H1 (cell line): ENCODE data around the gene INPPL1. TPM values are rescaled to one million over a fixed set of nuclear protein-coding genes. Genes with fewer than 3 reads are reported as not detected.
A peak's percentile ranks its signal among the peaks of the same experiment; 100 is the strongest.

Experiments used
- CTCF ChIA-PET: fragments of 300-600 bp; sonication (Branson Sonifier 250); formaldehyde crosslinking; loops from one replicate; lab custom pipeline; 2021; ENCODE audit not compliant: partially characterized antibody; lab: Charles Lee
- POLR2A ChIA-PET: fragments of 300-600 bp; sonication (Branson Sonifier 250); formaldehyde crosslinking; loops from one replicate; lab custom pipeline; 2021; ENCODE audit warnings: inconsistent platforms; ENCODE audit not compliant: partially characterized antibody; lab: Charles Lee
- DNase-seq, 2 experiments: peaks; one replicate each; pipeline versions ENCODE4 v3.0.0 to v3.0.0-alpha.2; 2010 to 2022; ENCODE audit warnings: low spot score in 2 of 2, low read depth in 1 of 2, mixed read lengths in 1 of 2
- FAIRE-seq: peaks from 2 replicates; lab custom pipeline; 2011; peaks lifted over from hg19 to GRCh38; lab: Jason Lieb, UNC
- H2AFZ ChIP-seq: 2 replicates; pipeline ENCODE4 v1.8.1; 2012; ENCODE audit warnings: low read length, inconsistent platforms
- H2AK5ac ChIP-seq: 2 replicates; pipeline ENCODE4 v1.6.1; 2013; ENCODE audit warnings: low read depth, low read length
- H2BK120ac ChIP-seq: replicated peaks from 2 replicates; pipeline ENCODE3; 2013; ENCODE audit warnings: low read depth, low read length, inconsistent platforms
- H2BK12ac ChIP-seq: 2 replicates; pipeline ENCODE4 v1.6.1; 2013; ENCODE audit warnings: low read depth, low read length
- H2BK15ac ChIP-seq: 2 replicates; pipeline ENCODE4 v1.6.1; 2013; ENCODE audit warnings: low read length
- H2BK20ac ChIP-seq: 2 replicates; pipeline ENCODE4 v1.6.1; 2013; ENCODE audit warnings: low read length
- H2BK5ac ChIP-seq: 2 replicates; pipeline ENCODE4 v1.6.1; 2013; ENCODE audit warnings: low read depth, low read length
- H3K14ac ChIP-seq: 2 replicates; pipeline ENCODE4 v1.6.1; 2013; ENCODE audit warnings: inconsistent platforms; ENCODE audit not compliant: insufficient read length
- H3K18ac ChIP-seq: 2 replicates; pipeline ENCODE4 v1.6.1; 2013; ENCODE audit warnings: low read length; ENCODE audit errors: extremely low read depth
- H3K23ac ChIP-seq: 2 replicates; pipeline ENCODE4 v1.6.1; 2013; ENCODE audit warnings: inconsistent platforms; ENCODE audit not compliant: insufficient read length
- H3K23me2 ChIP-seq: 2 replicates; pipeline ENCODE4 v1.6.1; 2013; ENCODE audit warnings: low read depth, low read length
- H3K27ac ChIP-seq: 2 replicates; pipeline ENCODE4 v1.6.1; 2011; ENCODE audit warnings: low read depth, low read length, inconsistent platforms
- H3K27me3 ChIP-seq, 4 experiments: replicated peaks in 1 of 4; 1 replicate in 1 of 4; 2 replicates in 3 of 4; pipeline versions ENCODE4 v1.6.1 to v1.8.1; 2011 to 2013; ENCODE audit warnings: low read length in 3 of 4, mild to moderate bottlenecking in 3 of 4, inconsistent platforms in 2 of 4, mixed read lengths in 2 of 4, moderate library complexity in 1 of 4; ENCODE audit not compliant: control insufficient read depth in 3 of 4, insufficient read depth in 3 of 4; ENCODE audit errors: extremely low read depth in 1 of 4
- H3K36me3 ChIP-seq, 4 experiments: 2 replicates each; pipeline versions ENCODE4 v1.6.1 to v1.8.1; 2011 to 2013; ENCODE audit warnings: mild to moderate bottlenecking in 4 of 4, low read length in 3 of 4, moderate library complexity in 2 of 4, control low read depth in 1 of 4, inconsistent platforms in 1 of 4; ENCODE audit not compliant: insufficient read depth in 4 of 4, control insufficient read depth in 2 of 4
- H3K4ac ChIP-seq: replicated peaks from 2 replicates; pipeline ENCODE3; 2013; ENCODE audit warnings: low read length, low read depth, mixed read lengths, inconsistent platforms; ENCODE audit not compliant: insufficient read length
- H3K4me1 ChIP-seq, 4 experiments: replicated peaks in 1 of 4; 1 replicate in 1 of 4; 2 replicates in 3 of 4; pipeline versions ENCODE4 v1.6.1 to v1.8.1; 2011 to 2013; ENCODE audit warnings: low read length in 3 of 4, inconsistent platforms in 2 of 4, mixed read lengths in 1 of 4; ENCODE audit not compliant: insufficient read depth in 4 of 4, control insufficient read depth in 3 of 4
- H3K4me2 ChIP-seq, 2 experiments: 2 replicates each; pipeline versions ENCODE4 v1.6.1 to v1.8.1; 2011 to 2013; ENCODE audit warnings: low read depth in 2 of 2, low read length in 2 of 2, control low read depth in 1 of 2, inconsistent platforms in 1 of 2, mild to moderate bottlenecking in 1 of 2; ENCODE audit not compliant: insufficient read depth in 1 of 2
- H3K4me3 ChIP-seq, 4 experiments: fragments of 200-600, 300-600 bp in 1 of 4; sonication (generic), shearing (Covaris generic), sonication (Bioruptor Twin) in 1 of 4; 2 replicates each; pipeline versions ENCODE4 v1.5.1 to v1.8.1; 2011 to 2016; ENCODE audit warnings: low read length in 4 of 4, low read depth in 3 of 4, control low read depth in 2 of 4, inconsistent platforms in 2 of 4, mild to moderate bottlenecking in 2 of 4, mixed read lengths in 1 of 4, moderate library complexity in 1 of 4; ENCODE audit not compliant: insufficient read depth in 2 of 4; ENCODE audit errors: extremely low read depth in 1 of 4
- H3K56ac ChIP-seq: replicated peaks from 2 replicates; pipeline ENCODE3; 2013; ENCODE audit warnings: low read depth, mild to moderate bottlenecking, mixed read lengths, low read length, inconsistent platforms; ENCODE audit not compliant: insufficient read length
- H3K79me1 ChIP-seq: 2 replicates; pipeline ENCODE4 v1.6.1; 2013; ENCODE audit warnings: low read depth, low read length, control low read depth
- H3K79me2 ChIP-seq, 2 experiments: 2 replicates each; pipeline versions ENCODE4 v1.6.1 to v1.8.1; 2012 to 2013; ENCODE audit warnings: low read length in 2 of 2, mild to moderate bottlenecking in 2 of 2, inconsistent platforms in 1 of 2; ENCODE audit not compliant: insufficient read depth in 2 of 2, control insufficient read depth in 1 of 2
- H3K9ac ChIP-seq, 4 experiments: replicated peaks in 1 of 4; 1 replicate in 1 of 4; 2 replicates in 3 of 4; pipeline versions ENCODE4 v1.6.1 to v1.8.1; 2011 to 2013; ENCODE audit warnings: low read depth in 3 of 4, low read length in 3 of 4, control low read depth in 2 of 4, mild to moderate bottlenecking in 2 of 4, moderate library complexity in 2 of 4, inconsistent platforms in 1 of 4; ENCODE audit errors: extremely low read depth in 1 of 4
- H3K9me3 ChIP-seq, 2 experiments: 2 replicates each; pipeline versions ENCODE4 v1.6.1 to v1.8.1; 2012 to 2013; ENCODE audit warnings: mild to moderate bottlenecking in 2 of 2, moderate library complexity in 2 of 2, control low read depth in 1 of 2, inconsistent platforms in 1 of 2, low read depth in 1 of 2, low read length in 1 of 2, mixed read lengths in 1 of 2; ENCODE audit not compliant: insufficient read depth in 2 of 2
- H4K20me1 ChIP-seq, 2 experiments: replicated peaks in 1 of 2; 2 replicates each; pipeline versions ENCODE3 to v1.8.1; 2011 to 2013; ENCODE audit warnings: inconsistent platforms in 2 of 2, low read length in 2 of 2, mild to moderate bottlenecking in 1 of 2; ENCODE audit not compliant: insufficient read depth in 2 of 2, control insufficient read depth in 1 of 2
- H4K5ac ChIP-seq: 2 replicates; pipeline ENCODE4 v1.6.1; 2013; ENCODE audit warnings: low read length, low read depth, mixed read lengths, inconsistent platforms; ENCODE audit not compliant: insufficient read length
- H4K8ac ChIP-seq: 2 replicates; pipeline ENCODE4 v1.8.0; 2013; ENCODE audit warnings: mild to moderate bottlenecking, moderate library complexity, low read length, inconsistent platforms; ENCODE audit not compliant: insufficient read depth; ENCODE audit errors: extremely low read depth
- H4K91ac ChIP-seq: replicated peaks from 2 replicates; pipeline ENCODE3; 2013; ENCODE audit warnings: low read length, mixed read lengths, inconsistent platforms; ENCODE audit not compliant: insufficient read length
- ATF2 ChIP-seq: IDR thresholded peaks from 2 replicates; pipeline ENCODE4 v1.6.1; 2012; ENCODE audit warnings: low read length, inconsistent platforms
- TEAD4 ChIP-seq: IDR thresholded peaks from 2 replicates; pipeline ENCODE4 v1.6.1; 2012; ENCODE audit warnings: low read depth, low read length, inconsistent platforms, mixed read lengths
- WGBS, 2 experiments: shearing (Covaris generic) in 1 of 2; methylation state at CpG; one replicate each; pipeline versions ENCODE4 v1.1.6 to v1.1.7; 2013 to 2015; ENCODE audit warnings: low lambda C conversion rate in 2 of 2, mixed read lengths in 2 of 2, inconsistent platforms in 1 of 2, low coverage in 1 of 2, missing lambda C conversion rate in 1 of 2; ENCODE audit not compliant: insufficient replicate concordance in 2 of 2, insufficient coverage in 1 of 2, insufficient read length in 1 of 2; ENCODE audit errors: extremely low coverage in 1 of 2, missing lambda C conversion rate in 1 of 2; 5-methylcytosine and 5-hydroxymethylcytosine counted together
- polyA plus RNA-seq, 7 experiments: library from polyadenylated mRNA; depleted of rRNA in 3 of 7; stranded (reverse) in 5 of 7; unstranded in 2 of 7; fragments of >200 nt in 5 of 7; fragments of 200-250 nt in 2 of 7; gene quantifications; 1 replicate in 5 of 7; 2 replicates in 1 of 7; 4 replicates in 1 of 7; pipeline versions ENCODE4 v1.2.1 to v1.2.3, GENCODE V29; 2011 to 2013; ENCODE audit warnings: missing spikeins in 2 of 7, mixed read lengths in 2 of 7
- total RNA-seq: library from RNA; stranded (reverse); fragmentation: NEBNext Ultra II Directional; extraction: Animal tissue kit (Norgen Biotek cat#: 25700); gene quantifications from 2 replicates; pipeline ENCODE4 v1.2.1, GENCODE V29; 2021

The INPPL1 gene
- total and polyA plus RNA-seq, 2 of the 8 experiments (the other 6 are each of a cell fraction or from before 2014, with no cell fraction given) = 54.5 to 79.5 TPM

GRCh38 chr11:72191961-72192381 is 32.6 kb upstream of the INPPL1 start, which contains the start of gene FOLR1:
Gene FOLR1, plus strand, starts transcription at chr11:72192140. Its CDS starts 34 bp downstream, at chr11:72192174.
- peak within 1 kb of the TSS; percentile 52; the same call in 1 of the 2 replicates for H2AFZ ChIP-seq
- H3K4me2 ChIP-seq = 0 out of 4 replicates have a peak within 1 kb of the TSS, but pooled peaks of 1 of the 2 experiments have one; percentile 25
- no peak within 1 kb of the TSS for H3K18ac ChIP-seq
- H3K4me3 ChIP-seq = no peak within 1 kb of the TSS; a peak in 1 of 8 replicates
- no peak within 1 kb of the TSS for H2BK120ac ChIP-seq
- peak within 1 kb of the TSS; percentile 61; the same call in 1 of the 2 replicates for H2BK15ac ChIP-seq
- POLR2A ChIA-PET = no interaction called here
- no peak within 1 kb of the TSS for H2BK12ac ChIP-seq
- H4K8ac ChIP-seq = peak within 1 kb of the TSS; percentile 86; the same call in 1 of the 2 replicates
- CTCF ChIA-PET = interaction anchor here (0.7 to 8.3 kb wide), 3 partner anchors 9 to 57 kb away, joined by 3 to 61 read pairs (median 3); no protein-coding TSS in a partner anchor
- no peak within 1 kb of the TSS for H4K5ac ChIP-seq
- TF ChIP-seq ATF2 (no peak), TEAD4 (peak; percentile 49; the same call in 1 of the 2 replicates)
- TF ChIP-seq, all 59 proteins: peak for 1
- 77% methylated on average over 5 of the region's 5 CpGs; no CpG with 5 or more reads in 1 of the 2 experiments for WGBS, 2 experiments
- DNase-seq = no peak
- Histone ChIP-seq H3K36me3 (no peaks in the 10 kb centered on the region), H3K4ac (no peak within 1 kb of the TSS), H3K79me2 (no peaks in the 10 kb centered on the region), H4K91ac (no peak within 1 kb of the TSS), H3K23me2 (no peaks in the 10 kb centered on the region), H3K27me3 (no peaks in the 10 kb centered on the region), H2BK20ac (no peak within 1 kb of the TSS), H3K14ac (no peak within 1 kb of the TSS), H3K79me1 (no peaks in the 10 kb centered on the region), H3K4me1 (peaks cover 0 to 3% (median 0%) of the 10 kb centered on the region in 4 experiments; a peak in 1 of 7 replicates), H2AK5ac (no peak within 1 kb of the TSS), H3K56ac (no peak within 1 kb of the TSS), H4K20me1 (no peaks in the 10 kb centered on the region), H3K27ac (no peak within 1 kb of the TSS), H2BK5ac (no peak within 1 kb of the TSS), H3K23ac (no peak within 1 kb of the TSS), H3K9ac (no peak within 1 kb of the TSS), H3K9me3 (no peaks in the 10 kb centered on the region)
- FAIRE-seq = no peak
